ENCODE measurements around the gene PADI2. TPM values are rescaled to one million over a fixed set of nuclear protein-coding genes. Genes with fewer than 3 reads are reported as not detected.

PADI2 gene
- polyA plus RNA-seq, 2 donors = 0.43 to 0.58 TPM

DNA sequence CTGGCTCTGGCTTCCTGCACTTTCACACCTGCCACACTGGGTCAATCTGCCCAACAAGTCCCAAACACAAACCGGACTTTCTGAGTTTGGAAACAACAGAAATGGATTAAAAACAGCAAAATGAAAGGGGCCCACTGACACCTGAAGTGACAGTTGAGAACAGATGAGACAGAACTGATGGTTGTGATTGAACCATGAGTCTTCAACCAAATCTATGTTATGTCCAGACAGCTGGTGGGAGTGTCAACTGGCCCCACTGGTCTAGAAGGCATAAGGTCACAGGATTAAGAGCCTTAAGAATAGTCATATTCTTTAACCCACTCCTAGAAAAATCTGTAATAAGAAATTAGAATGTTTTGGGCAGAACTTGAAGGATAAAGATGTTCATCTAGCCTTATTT lies 94.5 kb downstream of the PADI2 start:
- Histone ChIP-seq H3K27ac (ENCODE audit: low read depth in 2 of 2, low read length in 1 of 2) (no peak overlapping the region), H3K27me3 (ENCODE audit: control insufficient read depth in 1 of 2, insufficient read depth in 2 of 2, low read length in 2 of 2) (no peaks in the 10 kb centered on the region), H3K36me3 (ENCODE audit: control insufficient read depth in 2 of 2, insufficient read depth in 2 of 2, low read length in 1 of 2) (peaks cover 19 to 50% of the 10 kb centered on the region in 2 donors), H3K9me3 (ENCODE audit: control insufficient read depth in 2 of 2, insufficient read depth in 1 of 2, low read depth in 1 of 2, low read length in 1 of 2) (no peaks in the 10 kb centered on the region), H3K4me1 (ENCODE audit: control insufficient read depth in 2 of 2, insufficient read depth in 2 of 2, low read length in 1 of 2) (no peaks in the 10 kb centered on the region), H3K4me3 (ENCODE audit: low read depth in 1 of 2, low read length in 2 of 2) (no peak overlapping the region)
- WGBS, 2 donors = 71 to 84% methylated on average over 1 of the region's 1 CpG

DNA sequence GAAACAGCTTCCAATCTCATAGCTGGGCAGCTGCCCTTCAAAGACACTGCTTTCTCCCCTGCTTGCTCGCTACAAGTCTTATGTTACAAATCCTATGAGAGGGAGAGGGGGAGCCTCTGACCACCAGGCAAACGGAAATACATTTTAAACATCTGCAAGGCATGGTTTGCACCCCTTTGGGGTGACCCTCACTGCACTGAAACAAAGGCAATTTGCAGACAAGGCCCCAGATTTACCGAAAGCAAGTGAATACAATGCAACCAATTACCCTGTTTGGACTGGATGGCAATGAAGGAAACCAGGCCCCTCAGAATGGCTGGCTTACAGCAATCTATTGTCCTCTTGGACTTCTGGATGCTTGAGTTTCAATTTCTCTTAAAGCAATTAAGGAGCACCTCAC lies 95.7 kb downstream of the PADI2 start:
- Histone ChIP-seq H3K27me3 (ENCODE audit: control insufficient read depth in 1 of 2, insufficient read depth in 2 of 2, low read length in 2 of 2) (no peaks in the 10 kb centered on the region), H3K4me1 (ENCODE audit: control insufficient read depth in 2 of 2, insufficient read depth in 2 of 2, low read length in 1 of 2) (no peaks in the 10 kb centered on the region), H3K36me3 (ENCODE audit: control insufficient read depth in 2 of 2, insufficient read depth in 2 of 2, low read length in 1 of 2) (peaks cover 19 to 49% of the 10 kb centered on the region in 2 donors), H3K27ac (ENCODE audit: low read depth in 2 of 2, low read length in 1 of 2) (no peak overlapping the region), H3K4me3 (ENCODE audit: low read depth in 1 of 2, low read length in 2 of 2) (no peak overlapping the region), H3K9me3 (ENCODE audit: control insufficient read depth in 2 of 2, insufficient read depth in 1 of 2, low read depth in 1 of 2, low read length in 1 of 2) (no peaks in the 10 kb centered on the region)
- WGBS, 2 donors = 74 to 83% methylated on average over 3 of the region's 3 CpGs

DNA sequence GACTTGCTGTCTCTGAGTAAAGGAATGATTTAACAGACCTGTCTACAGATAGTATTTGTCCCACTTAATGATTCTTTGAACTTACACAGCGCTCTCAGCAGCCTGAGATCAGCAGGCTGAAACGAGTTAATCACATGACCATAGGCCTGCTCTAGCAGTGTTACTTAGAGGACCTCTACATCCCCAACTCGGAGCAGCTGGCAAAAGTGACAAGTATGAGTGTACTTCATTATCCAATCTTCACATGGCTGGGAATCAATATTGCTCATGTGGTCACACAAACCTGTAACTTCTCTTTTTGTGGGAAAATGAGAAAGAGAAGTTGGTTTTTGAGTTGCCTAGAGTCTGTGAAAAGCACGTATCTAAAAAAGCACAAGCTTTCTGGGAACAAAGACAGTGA lies 96.1 kb downstream of the PADI2 start:
- WGBS, 2 donors = 53 to 70% methylated on average over 4 of the region's 4 CpGs
- Histone ChIP-seq H3K27ac (ENCODE audit: low read depth in 2 of 2, low read length in 1 of 2) (no peak overlapping the region), H3K4me1 (ENCODE audit: control insufficient read depth in 2 of 2, insufficient read depth in 2 of 2, low read length in 1 of 2) (no peaks in the 10 kb centered on the region), H3K27me3 (ENCODE audit: control insufficient read depth in 1 of 2, insufficient read depth in 2 of 2, low read length in 2 of 2) (no peaks in the 10 kb centered on the region), H3K9me3 (ENCODE audit: control insufficient read depth in 2 of 2, insufficient read depth in 1 of 2, low read depth in 1 of 2, low read length in 1 of 2) (no peaks in the 10 kb centered on the region), H3K36me3 (ENCODE audit: control insufficient read depth in 2 of 2, insufficient read depth in 2 of 2, low read length in 1 of 2) (peaks cover 24 to 50% of the 10 kb centered on the region in 2 donors), H3K4me3 (ENCODE audit: low read depth in 1 of 2, low read length in 2 of 2) (no peak overlapping the region)

DNA sequence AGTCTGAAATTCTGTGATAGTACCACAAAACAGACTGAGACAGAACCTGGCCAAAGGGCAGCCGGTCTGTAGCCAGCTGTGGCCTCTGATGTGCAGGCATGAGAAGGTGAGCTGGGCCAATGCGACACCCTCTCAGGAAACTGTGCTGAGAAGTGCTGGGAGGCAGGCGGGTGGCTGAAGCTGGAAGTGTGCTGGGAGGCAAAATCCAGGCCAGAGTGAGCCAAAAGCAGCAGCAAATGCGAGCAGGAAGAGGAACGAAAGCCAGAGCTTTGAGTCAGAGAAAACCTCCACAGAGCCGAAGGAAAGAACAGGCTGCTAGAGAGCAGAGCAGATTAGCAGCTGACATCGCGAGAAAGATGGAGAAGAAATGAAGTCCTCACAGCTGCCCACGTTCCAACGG lies 97.4 kb downstream of the PADI2 start:
- H3K4me3 ChIP-seq (ENCODE audit: low read depth in 1 of 2, low read length in 2 of 2) = no peak overlapping the region
- H3K4me1 ChIP-seq (ENCODE audit: control insufficient read depth in 2 of 2, insufficient read depth in 2 of 2, low read length in 1 of 2) = no peaks in the 10 kb centered on the region
- no peaks in the 10 kb centered on the region for H3K9me3 ChIP-seq (ENCODE audit: control insufficient read depth in 2 of 2, insufficient read depth in 1 of 2, low read depth in 1 of 2, low read length in 1 of 2)
- no peaks in the 10 kb centered on the region for H3K27me3 ChIP-seq (ENCODE audit: control insufficient read depth in 1 of 2, insufficient read depth in 2 of 2, low read length in 2 of 2)
- peaks cover 22 to 49% of the 10 kb centered on the region in 2 donors for H3K36me3 ChIP-seq (ENCODE audit: control insufficient read depth in 2 of 2, insufficient read depth in 2 of 2, low read length in 1 of 2)
- 83 to 89% methylated on average over 10 of the region's 10 CpGs for WGBS, 2 donors
- no peak overlapping the region for H3K27ac ChIP-seq (ENCODE audit: low read depth in 2 of 2, low read length in 1 of 2)

DNA sequence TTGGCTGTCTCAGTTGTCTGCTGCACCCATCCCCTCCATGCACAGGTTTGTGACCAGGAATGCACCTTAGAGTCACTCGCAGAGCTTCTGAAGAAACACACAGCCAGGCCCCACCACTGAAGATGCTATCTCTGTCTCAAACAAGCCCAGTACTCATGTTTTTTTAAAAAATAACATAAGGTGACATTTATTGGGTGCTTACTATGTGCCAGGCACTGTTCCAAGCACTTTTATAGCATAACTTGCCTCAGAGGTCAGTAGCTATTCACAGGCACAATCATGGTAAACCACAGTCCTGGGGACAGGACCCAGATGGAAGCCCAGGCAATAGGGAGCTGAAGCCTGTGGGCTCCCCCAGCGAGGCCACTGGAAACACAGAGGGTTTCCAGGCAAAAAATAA lies 98.7 kb downstream of the PADI2 start:
- Histone ChIP-seq H3K36me3 (ENCODE audit: control insufficient read depth in 2 of 2, insufficient read depth in 2 of 2, low read length in 1 of 2) (peaks cover 19 to 46% of the 10 kb centered on the region in 2 donors), H3K4me3 (ENCODE audit: low read depth in 1 of 2, low read length in 2 of 2) (no peak overlapping the region), H3K27me3 (ENCODE audit: control insufficient read depth in 1 of 2, insufficient read depth in 2 of 2, low read length in 2 of 2) (no peaks in the 10 kb centered on the region), H3K27ac (ENCODE audit: low read depth in 2 of 2, low read length in 1 of 2) (no peak overlapping the region), H3K9me3 (ENCODE audit: control insufficient read depth in 2 of 2, insufficient read depth in 1 of 2, low read depth in 1 of 2, low read length in 1 of 2) (no peaks in the 10 kb centered on the region), H3K4me1 (ENCODE audit: control insufficient read depth in 2 of 2, insufficient read depth in 2 of 2, low read length in 1 of 2) (peaks cover 2 to 3% of the 10 kb centered on the region in 2 donors)
- WGBS, 2 donors = 95 to 96% methylated on average over 2 of the region's 2 CpGs

DNA sequence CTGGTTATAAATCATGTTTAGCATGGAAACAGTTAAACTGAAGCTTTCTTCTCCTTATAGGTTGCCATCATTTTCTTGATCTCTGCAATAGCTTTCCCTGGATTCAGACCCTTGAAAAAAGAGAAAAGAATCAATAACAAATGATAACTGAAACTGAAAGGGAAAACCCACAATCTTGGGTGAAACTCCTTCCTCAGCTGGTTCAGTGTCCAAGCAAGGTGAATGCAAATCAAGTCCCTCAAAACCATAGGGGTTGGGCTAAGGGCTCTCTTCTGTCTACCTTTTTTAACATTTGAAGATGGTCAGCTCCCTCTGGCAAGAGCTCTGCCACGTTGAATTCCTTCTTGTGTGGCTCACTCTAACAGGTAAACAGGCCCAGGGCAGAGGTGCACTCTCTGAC lies 100.4 kb downstream of the PADI2 start:
- WGBS, 2 donors = 30% methylated on average over 1 of the region's 1 CpG
- peaks cover 2 to 3% of the 10 kb centered on the region in 2 donors for H3K4me1 ChIP-seq (ENCODE audit: control insufficient read depth in 2 of 2, insufficient read depth in 2 of 2, low read length in 1 of 2)
- H3K9me3 ChIP-seq (ENCODE audit: control insufficient read depth in 2 of 2, insufficient read depth in 1 of 2, low read depth in 1 of 2, low read length in 1 of 2) = no peaks in the 10 kb centered on the region
- H3K27me3 ChIP-seq (ENCODE audit: control insufficient read depth in 1 of 2, insufficient read depth in 2 of 2, low read length in 2 of 2) = no peaks in the 10 kb centered on the region
- peaks cover 18 to 39% of the 10 kb centered on the region in 2 donors for H3K36me3 ChIP-seq (ENCODE audit: control insufficient read depth in 2 of 2, insufficient read depth in 2 of 2, low read length in 1 of 2)
- H3K27ac ChIP-seq (ENCODE audit: low read depth in 2 of 2, low read length in 1 of 2) = no peak overlapping the region
- no peak overlapping the region for H3K4me3 ChIP-seq (ENCODE audit: low read depth in 1 of 2, low read length in 2 of 2)

DNA sequence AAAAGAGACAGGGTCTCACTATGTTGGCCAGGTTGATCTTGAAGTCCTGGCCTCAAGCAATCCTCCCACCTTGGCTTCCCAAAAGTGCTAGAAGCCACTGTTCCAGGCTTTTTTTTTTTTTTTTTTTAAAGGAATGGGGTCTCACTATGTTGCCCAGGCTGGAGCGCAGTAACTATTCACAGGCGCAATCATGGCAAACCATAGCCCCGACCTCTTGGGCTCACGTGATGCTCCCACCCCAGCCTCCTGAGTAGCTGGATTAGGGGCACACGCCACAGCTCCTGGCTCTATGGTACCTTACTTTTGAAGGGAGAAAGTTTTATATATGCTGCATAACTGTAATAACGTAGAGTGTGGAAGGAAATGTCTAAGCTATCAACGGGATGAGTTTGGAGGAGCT lies 101.8 kb downstream of the PADI2 start:
- 91 to 93% methylated on average over 7 of the region's 7 CpGs for WGBS, 2 donors
- Histone ChIP-seq H3K27me3 (ENCODE audit: control insufficient read depth in 1 of 2, insufficient read depth in 2 of 2, low read length in 2 of 2) (no peaks in the 10 kb centered on the region), H3K36me3 (ENCODE audit: control insufficient read depth in 2 of 2, insufficient read depth in 2 of 2, low read length in 1 of 2) (peaks cover 8 to 28% of the 10 kb centered on the region in 2 donors), H3K4me1 (ENCODE audit: control insufficient read depth in 2 of 2, insufficient read depth in 2 of 2, low read length in 1 of 2) (peaks cover 2 to 9% of the 10 kb centered on the region in 2 donors), H3K4me3 (ENCODE audit: low read depth in 1 of 2, low read length in 2 of 2) (no peak overlapping the region), H3K27ac (ENCODE audit: low read depth in 2 of 2, low read length in 1 of 2) (no peak overlapping the region), H3K9me3 (ENCODE audit: control insufficient read depth in 2 of 2, insufficient read depth in 1 of 2, low read depth in 1 of 2, low read length in 1 of 2) (no peaks in the 10 kb centered on the region)

Other genes with a start within 250 kb of the PADI2 start
- not detected for gene RNU1-2, start 223.5 kb downstream of the PADI2 start, polyA plus RNA-seq
- gene CROCC, start 197.5 kb downstream of the PADI2 start, polyA plus RNA-seq = 10 to 100 TPM; 15.5 to 64.1 TPM
- 1 to 10 TPM; 1.5 to 1.9 TPM for gene MFAP2, start 138.8 kb downstream of the PADI2 start, polyA plus RNA-seq
- gene ATP13A2, start 107.5 kb downstream of the PADI2 start, polyA plus RNA-seq = 10 to 100 TPM; 26.5 to 30.7 TPM
- gene SDHB, start 65.4 kb downstream of the PADI2 start, polyA plus RNA-seq = 100 to 1,000 TPM in 1 of 2 donors, 10 to 100 TPM in 1; 36.5 to 102 TPM
- 100 to 1,000 TPM; 162 to 398 TPM for gene PADI1, start 85.7 kb upstream of the PADI2 start, polyA plus RNA-seq
- 10 to 100 TPM; 14.1 to 31.0 TPM for gene PADI3, start 129.6 kb upstream of the PADI2 start, polyA plus RNA-seq
- under 1 TPM; 0.02 to 0.12 TPM for gene PADI4, start 188.7 kb upstream of the PADI2 start, polyA plus RNA-seq

Measured in esophagus (tissue), 2 donors.